HEK293 (cell line): ENCODE results near the gene BAIAP3.

ENCODE experiments used
- CTCF ChIA-PET: fragments of 350-600 bp; formaldehyde crosslinking; extraction: SDS; loops from one replicate; lab custom pipeline; 2021; ENCODE audit warnings: antibody characterized with exemption; lab: Yijun Ruan, JAX
- POLR2A ChIA-PET: fragments of 300-600 bp; formaldehyde crosslinking; extraction: SDS; loops from one replicate; lab custom pipeline; 2020; ENCODE audit warnings: antibody characterized with exemption, inconsistent platforms; lab: Yijun Ruan, JAX
- H3K27ac ChIP-seq: fragments of 200-500 bp; sonication (Bioruptor generic); 2 replicates; pipeline ENCODE4 v1.5.1; 2014; ENCODE audit warnings: low read depth, low read length, control low read depth, inconsistent platforms; ENCODE audit errors: extremely low read depth
- H3K36me3 ChIP-seq, 2 experiments: fragments of 200-500 bp in 1 of 2; sonication (Bioruptor generic) in 1 of 2; 1 replicate in 1 of 2; 2 replicates in 1 of 2; pipeline ENCODE4 v1.5.1; 2014 to 2017; ENCODE audit warnings: inconsistent platforms in 2 of 2, low read length in 2 of 2; ENCODE audit not compliant: control insufficient read depth in 2 of 2, insufficient read depth in 1 of 2
- H3K4me1 ChIP-seq: fragments of 200-500 bp; sonication (Bioruptor generic); 2 replicates; pipeline ENCODE4 v1.5.1; 2014; ENCODE audit warnings: mild to moderate bottlenecking, low read length, inconsistent platforms; ENCODE audit not compliant: control insufficient read depth, insufficient read depth
- H3K4me3 ChIP-seq: 2 replicates; pipeline ENCODE4 v1.5.1; 2011; ENCODE audit warnings: low read depth, mild to moderate bottlenecking, control low read depth, low read length, moderate library complexity
- H3K9me3 ChIP-seq: fragments of 200-500 bp; sonication (Bioruptor generic); 2 replicates; pipeline ENCODE4 v1.5.1; 2014; ENCODE audit warnings: low read depth, low read length, inconsistent platforms; ENCODE audit not compliant: control insufficient read depth, insufficient read depth
- GLIS2 ChIP-seq: fragments of 450-650 bp; formaldehyde crosslinking; IDR thresholded peaks from 2 replicates; pipeline ENCODE4 v1.5.1; 2016; ENCODE audit warnings: missing biosample characterization, missing genetic modification characterization
- SCRT1 ChIP-seq: fragments of 450-650 bp; formaldehyde crosslinking; IDR thresholded peaks from 2 replicates; pipeline ENCODE4 v1.5.1; 2016; ENCODE audit warnings: missing biosample characterization, missing genetic modification characterization, borderline replicate concordance
- SCRT2 ChIP-seq: fragments of 450-650 bp; formaldehyde crosslinking; IDR thresholded peaks from 2 replicates; pipeline ENCODE4 v1.5.1; 2016; ENCODE audit warnings: missing biosample characterization, missing genetic modification characterization
- ZIC2 ChIP-seq: fragments of 450-650 bp; formaldehyde crosslinking; IDR thresholded peaks from 2 replicates; pipeline ENCODE4 v1.5.1; 2016; ENCODE audit warnings: missing biosample characterization, missing genetic modification characterization
- ZNF280D ChIP-seq: fragments of 450-650 bp; formaldehyde crosslinking; IDR thresholded peaks from 2 replicates; pipeline ENCODE4 v1.5.1; 2016; ENCODE audit warnings: missing biosample characterization, missing genetic modification characterization
- ZNF292 ChIP-seq: fragments of 450-650 bp; formaldehyde crosslinking; IDR thresholded peaks from 2 replicates; pipeline ENCODE4 v1.5.1; 2016; ENCODE audit warnings: low read depth, missing biosample characterization, missing genetic modification characterization, borderline replicate concordance
- ZNF335 ChIP-seq: fragments of 450-650 bp; formaldehyde crosslinking; conservative IDR thresholded peaks from 2 replicates; pipeline ENCODE4 v1.5.1; 2016; ENCODE audit warnings: missing biosample characterization, missing genetic modification characterization
- TF ChIP-seq, protein P1 (sequence below): fragments of 450-650 bp; formaldehyde crosslinking; IDR thresholded peaks from 2 replicates; pipeline ENCODE4 v1.5.1; 2016; ENCODE audit warnings: missing biosample characterization, missing genetic modification characterization
- TF ChIP-seq, protein P2 (sequence below): fragments of 450-650 bp; formaldehyde crosslinking; IDR thresholded peaks from 2 replicates; pipeline ENCODE4 v1.5.1; 2016; ENCODE audit warnings: missing biosample characterization, missing genetic modification characterization

Gene BAIAP3

DNA sequence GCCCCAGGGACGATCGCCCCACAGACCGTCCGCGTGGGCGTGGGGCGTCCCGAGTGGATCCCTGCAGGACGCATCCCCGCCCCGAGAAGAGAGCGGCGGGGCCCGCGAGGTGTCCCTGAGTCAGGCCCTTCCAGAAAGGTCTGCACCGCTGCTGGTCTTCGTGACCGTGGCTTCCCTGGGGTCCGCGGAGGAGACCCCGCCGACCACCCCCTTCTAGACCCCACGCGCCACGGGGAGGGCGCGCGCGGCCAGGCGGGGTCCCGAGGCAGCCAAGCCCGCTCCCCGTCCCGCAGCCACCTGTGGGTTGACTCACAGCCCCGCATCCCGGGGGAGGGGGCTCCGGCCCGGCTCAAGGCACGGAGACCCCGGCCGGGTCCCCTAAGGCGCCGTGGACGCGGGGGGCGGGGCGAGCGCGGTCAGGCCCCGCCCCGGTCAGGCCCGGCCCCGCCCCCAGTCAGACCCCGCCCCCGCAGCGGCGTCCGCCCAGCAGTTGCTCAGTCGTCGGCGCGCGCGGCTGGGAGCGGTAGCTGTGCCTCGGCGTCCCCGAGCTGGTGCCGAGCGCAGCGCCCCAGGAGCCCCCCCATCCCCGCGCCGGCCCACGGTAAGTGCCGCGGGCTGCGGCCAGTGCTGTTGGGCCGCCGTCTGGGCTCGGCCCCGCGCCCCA lies at the start of gene BAIAP3 (continued):
- TF ChIP-seq ZNF280D: no peak
- TF ChIP-seq SCRT1 (tag by site-specific recombination): no peak
- TF ChIP-seq SCRT2 (tag by site-specific recombination): no peak

DNA sequence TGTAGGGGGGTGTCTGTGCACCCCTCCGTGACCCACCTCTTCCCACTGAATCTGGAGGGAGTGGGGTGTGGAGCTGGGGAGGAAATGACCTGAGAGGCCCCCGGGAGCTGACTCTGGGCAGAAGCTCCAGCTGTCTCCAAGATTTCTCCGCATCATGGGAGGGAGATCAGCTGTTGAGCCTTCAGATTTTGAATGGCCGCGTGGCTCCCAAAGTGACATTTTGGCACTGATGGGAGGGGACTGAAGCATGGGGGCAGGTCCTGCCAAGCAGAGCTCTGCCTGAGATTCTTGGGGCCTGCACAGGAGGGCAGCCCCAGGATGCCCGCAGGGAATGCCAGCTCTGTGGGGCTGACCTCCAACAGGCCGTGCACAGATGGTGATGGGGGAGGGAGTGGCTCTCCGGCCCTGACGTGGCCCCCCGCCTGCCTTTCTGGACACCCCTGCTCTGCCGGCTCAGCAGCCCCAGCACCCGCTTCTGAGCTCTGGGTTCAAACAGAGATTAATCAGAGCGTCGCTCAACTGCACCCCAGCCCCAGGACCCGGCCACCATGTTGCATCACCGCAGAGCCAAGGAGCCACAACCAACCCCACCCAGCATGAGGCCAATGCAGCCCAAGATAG lies 49.3 kb upstream of the BAIAP3 start:
- H3K9me3 ChIP-seq: no peaks in the 10 kb centered on the region

DNA sequence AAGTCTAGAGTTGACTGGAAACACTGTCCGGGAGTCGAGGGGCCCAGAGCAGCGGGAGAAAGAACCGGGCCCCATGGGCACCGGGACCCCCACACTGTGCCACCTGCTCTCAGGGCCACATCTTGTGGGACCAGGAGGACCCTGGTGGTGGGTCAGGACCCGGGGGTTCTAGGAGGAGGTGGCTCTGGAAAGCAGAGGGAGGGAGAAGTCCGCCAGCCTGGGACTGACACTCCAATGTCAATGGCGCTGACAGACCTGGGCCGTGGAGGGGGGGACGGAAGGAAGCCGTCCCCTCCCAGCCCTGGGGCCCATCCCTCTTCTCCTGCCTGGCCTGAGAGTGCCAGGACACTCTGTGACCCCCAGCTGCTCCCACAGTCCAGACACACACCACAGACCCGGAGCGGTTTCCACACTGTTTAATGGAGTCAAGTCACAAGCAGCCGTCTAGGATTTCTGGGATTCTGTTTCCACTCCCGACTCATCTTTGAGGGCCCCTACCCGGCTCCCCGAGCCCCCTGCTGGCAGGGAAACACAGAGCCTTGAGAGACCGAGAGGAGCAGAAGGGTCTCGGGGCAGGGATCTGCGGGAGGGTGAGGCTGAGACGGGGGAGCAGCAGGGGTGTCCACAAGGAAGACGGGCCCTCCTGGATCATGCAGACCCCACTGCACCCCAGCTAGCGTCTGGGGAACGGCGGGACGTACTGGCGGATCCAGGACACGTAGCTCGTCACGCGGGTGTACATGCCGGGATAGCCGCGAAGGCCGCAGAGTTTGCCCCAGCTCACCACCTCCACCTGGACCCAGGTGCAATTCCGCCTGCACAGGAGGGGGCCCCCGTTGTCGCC lies 47.6 kb upstream of the BAIAP3 start:
- Histone ChIP-seq H3K4me3 (no peak overlapping the region), H3K36me3 (no peaks in the 10 kb centered on the region), H3K4me1 (no peaks in the 10 kb centered on the region), H3K27ac (no peak overlapping the region), H3K9me3 (no peaks in the 10 kb centered on the region)
- ChIA-PET CTCF (interaction anchor here (0.6 to 0.8 kb wide), 2 partner anchors 9 to 76 kb away, joined by 3 read pairs; no protein-coding TSS in a partner anchor), POLR2A (no interaction called here)
- no peak for TF ChIP-seq ZNF292 (tag by site-specific recombination)

More for the DNA sequence above, 49.3 kb upstream of the BAIAP3 start:
- H3K4me1 ChIP-seq: no peaks in the 10 kb centered on the region
- no peak overlapping the region for H3K4me3 ChIP-seq
- no peaks in the 10 kb centered on the region for H3K36me3 ChIP-seq
- CTCF ChIA-PET: interaction anchor here (0.6 to 0.8 kb wide), 2 partner anchors 17 to 20 kb away, joined by 3 read pairs; no protein-coding TSS in a partner anchor
- TF ChIP-seq ZNF335 (tag by site-specific recombination): peak; percentile 47; the same call in 1 of the 2 replicates
- 0 out of 2 replicates have a peak, but pooled peaks have one; percentile 34 for TF ChIP-seq GLIS2 (tag by site-specific recombination)
- peak; percentile 16; the same call in 1 of the 2 replicates for TF ChIP-seq ZIC2
- TF ChIP-seq, protein P1, sequence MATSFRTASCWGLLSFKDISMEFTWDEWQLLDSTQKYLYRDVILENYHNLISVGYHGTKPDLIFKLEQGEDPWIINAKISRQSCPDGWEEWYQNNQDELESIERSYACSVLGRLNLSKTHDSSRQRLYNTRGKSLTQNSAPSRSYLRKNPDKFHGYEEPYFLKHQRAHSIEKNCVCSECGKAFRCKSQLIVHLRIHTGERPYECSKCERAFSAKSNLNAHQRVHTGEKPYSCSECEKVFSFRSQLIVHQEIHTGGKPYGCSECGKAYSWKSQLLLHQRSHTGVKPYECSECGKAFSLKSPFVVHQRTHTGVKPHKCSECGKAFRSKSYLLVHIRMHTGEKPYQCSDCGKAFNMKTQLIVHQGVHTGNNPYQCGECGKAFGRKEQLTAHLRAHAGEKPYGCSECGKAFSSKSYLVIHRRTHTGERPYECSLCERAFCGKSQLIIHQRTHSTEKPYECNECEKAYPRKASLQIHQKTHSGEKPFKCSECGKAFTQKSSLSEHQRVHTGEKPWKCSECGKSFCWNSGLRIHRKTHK (tag by site-specific recombination): no peak
- TF ChIP-seq, protein P2, sequence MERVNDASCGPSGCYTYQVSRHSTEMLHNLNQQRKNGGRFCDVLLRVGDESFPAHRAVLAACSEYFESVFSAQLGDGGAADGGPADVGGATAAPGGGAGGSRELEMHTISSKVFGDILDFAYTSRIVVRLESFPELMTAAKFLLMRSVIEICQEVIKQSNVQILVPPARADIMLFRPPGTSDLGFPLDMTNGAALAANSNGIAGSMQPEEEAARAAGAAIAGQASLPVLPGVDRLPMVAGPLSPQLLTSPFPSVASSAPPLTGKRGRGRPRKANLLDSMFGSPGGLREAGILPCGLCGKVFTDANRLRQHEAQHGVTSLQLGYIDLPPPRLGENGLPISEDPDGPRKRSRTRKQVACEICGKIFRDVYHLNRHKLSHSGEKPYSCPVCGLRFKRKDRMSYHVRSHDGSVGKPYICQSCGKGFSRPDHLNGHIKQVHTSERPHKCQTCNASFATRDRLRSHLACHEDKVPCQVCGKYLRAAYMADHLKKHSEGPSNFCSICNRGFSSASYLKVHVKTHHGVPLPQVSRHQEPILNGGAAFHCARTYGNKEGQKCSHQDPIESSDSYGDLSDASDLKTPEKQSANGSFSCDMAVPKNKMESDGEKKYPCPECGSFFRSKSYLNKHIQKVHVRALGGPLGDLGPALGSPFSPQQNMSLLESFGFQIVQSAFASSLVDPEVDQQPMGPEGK (tag by site-specific recombination): 0 out of 2 replicates have a peak, but pooled peaks have one; percentile 21
- POLR2A ChIA-PET: no interaction called here
- no peak overlapping the region for H3K27ac ChIP-seq
